Left renal cortex interstitium (tissue), 4 donors: ENCODE data around the gene CLIC4. TPM values are rescaled to one million over a fixed set of nuclear protein-coding genes. Genes with fewer than 3 reads are reported as not detected.

ENCODE experiments used
- polyA plus RNA-seq, 4 donors: library from polyadenylated mRNA; unstranded; fragments of 120-200 nt; gene quantifications; one replicate each; pipeline ENCODE4 v1.2.1, GENCODE V29; 2013; ENCODE audit not compliant: insufficient read length in 4 of 4

CLIC4 gene
- polyA plus RNA-seq, 4 donors = 156 to 191 (median 179) TPM

Other genes with a start within 250 kb of the CLIC4 start
- 10 to 100 TPM in 2 of 4 donors, 1 to 10 TPM in 2; 8.2 to 11.5 (median 9.4) TPM for gene RCAN3, start 242.6 kb upstream of the CLIC4 start, polyA plus RNA-seq
- under 1 TPM; 0.66 to 0.96 (median 0.79) TPM for gene NCMAP, start 189.4 kb upstream of the CLIC4 start, polyA plus RNA-seq
- gene SRRM1, start 102.1 kb upstream of the CLIC4 start, polyA plus RNA-seq = 100 to 1,000 TPM in 3 of 4 donors, 10 to 100 TPM in 1; 96.0 to 193 (median 143) TPM
- under 1 TPM; 0.44 to 0.81 (median 0.57) TPM for gene RUNX3, start 184.8 kb downstream of the CLIC4 start, polyA plus RNA-seq